NCI-H1417 treated with DMSO at 0.1 percent for 48 hours (cell line): ENCODE measurements around the gene INSL6.
"Not testable (repeated sequence)": the region's sequence is repeated elsewhere in the genome, so short reads cannot be mapped to it uniquely, and the experiment has no call there.

ENCODE experiments used
- DNase-seq: peaks from one replicate; lab custom pipeline; 2025; lab: John Stamatoyannopoulos, UW

INSL6 gene

GRCh38 chr9:5185220-5185840, at the start of gene INSL6:
TSS of gene INSL6 (minus strand) at chr9:5185639. CDS start at chr9:5185602, 37 bp downstream.
- no peak for DNase-seq

- DNase-seq = no peak
Measured at GRCh38 chr9:5231212-5231611, 45.8 kb upstream of the INSL6 start, which contains the start of gene INSL4. TSS of gene INSL4 (plus strand) at chr9:5231419. CDS start at chr9:5231524, 105 bp downstream.

- DNase-seq = no peak
Measured at GRCh38 chr9:5230554-5230953, 45.1 kb upstream of the INSL6 start.

GRCh38 chr9:5205071-5205470, 19.6 kb upstream of the INSL6 start:
- no peak for DNase-seq

GRCh38 chr9:5195463-5195862, 10.0 kb upstream of the INSL6 start:
- no peak for DNase-seq

- DNase-seq = no peak
Measured at GRCh38 chr9:5193345-5193744, 7.9 kb upstream of the INSL6 start.

GRCh38 chr9:5191985-5192384, 6.5 kb upstream of the INSL6 start:
- no peak for DNase-seq

- DNase-seq = no peak
Measured at GRCh38 chr9:5188060-5188984, 2.9 kb upstream of the INSL6 start.

- no peak for DNase-seq
Measured at GRCh38 chr9:5186416-5187169, 1.2 kb upstream of the INSL6 start.

GRCh38 chr9:5184776-5185175, 663 bp downstream of the INSL6 start:
- no peak for DNase-seq

GRCh38 chr9:5180631-5181030, 4.8 kb downstream of the INSL6 start:
- DNase-seq = not testable (repeated sequence)

- DNase-seq = no peak
Measured at GRCh38 chr9:5178126-5178805, 7.2 kb downstream of the INSL6 start.

GRCh38 chr9:5146241-5146640, 39.2 kb downstream of the INSL6 start:
- DNase-seq = no peak

GRCh38 chr9:5144217-5144616, 41.2 kb downstream of the INSL6 start:
- no peak for DNase-seq

- no peak for DNase-seq
Measured at GRCh38 chr9:5140151-5140550, 45.3 kb downstream of the INSL6 start.

GRCh38 chr9:5122516-5122915, 62.9 kb downstream of the INSL6 start:
- no peak for DNase-seq

GRCh38 chr9:5122116-5122515, 63.3 kb downstream of the INSL6 start:
- no peak for DNase-seq

- DNase-seq = no peak
Measured at GRCh38 chr9:5113994-5114748, 71.3 kb downstream of the INSL6 start.
